ENCODE measurements around the gene CHID1. TPM values are rescaled to one million over a fixed set of nuclear protein-coding genes. Genes with fewer than 3 reads are reported as not detected.
A peak's percentile ranks its signal among the peaks of the same experiment; 100 is the strongest.

The CHID1 gene
- total and polyA plus RNA-seq, 9 of the 15 experiments (the other 6 are each of a cell fraction or from before 2014, with no cell fraction given): 15.1 to 108 (median 39.8) TPM

- no peak for TF ChIP-seq HNRNPUL1 (IDR thresholded peaks at IDR 0.05; ENCODE audit: low read length)
- no peak for TF ChIP-seq ZNF280B (CRISPR knock-in tag; IDR thresholded peaks at IDR 0.05)
- TF ChIP-seq SP2 (IDR thresholded peaks at IDR 0.05; ENCODE audit: extremely low read depth, low read depth, low read length, poor library complexity, severe bottlenecking): no peak
- TF ChIP-seq PRDM10 (IDR thresholded peaks at IDR 0.05; ENCODE audit: partially characterized antibody): peak; percentile 76
- TF ChIP-seq MBD2 (IDR thresholded peaks at IDR 0.05; ENCODE audit: borderline replicate concordance, low read depth): no peak
- TF ChIP-seq KDM5B (IDR thresholded peaks at IDR 0.05; ENCODE audit: insufficient replicate concordance, low read depth, low read length): peak; percentile 29
Observed at GRCh38 chr11:831961-832528, 78.6 kb downstream of the CHID1 start (continued).
